ENCODE results near the gene TMEM187.
"Not testable (repeated sequence)": the region's sequence is repeated elsewhere in the genome, so short reads cannot be mapped to it uniquely, and the experiment has no call there.

- not testable (repeated sequence) for TF ChIP-seq CTCF (IDR thresholded peaks at IDR 0.05; ENCODE audit: poor library complexity); EZH2phosphoT487 (IDR thresholded peaks at IDR 0.05; ENCODE audit: low read depth, severe bottlenecking, unreplicated experiment)
Observed at GRCh38 chrX:153994398-153994797, 21.8 kb downstream of the TMEM187 start.
